Measurements from ENCODE around the gene ACSL1.

Gene ACSL1

GRCh38 chr4:184812651-184813181, 13.1 kb downstream of the ACSL1 start:
- Histone ChIP-seq H3K9me3 (ENCODE audit: control insufficient read depth, insufficient read depth, low read length) (no peaks in the 10 kb centered on the region), H3K36me3 (ENCODE audit: control insufficient read depth, insufficient read depth, low read length) (no peaks in the 10 kb centered on the region), H3K4me3 (ENCODE audit: low read length) (no peak overlapping the region), H3K27me3 (ENCODE audit: control insufficient read depth, insufficient read depth, low read length) (no peaks in the 10 kb centered on the region), H3K4me1 (ENCODE audit: control insufficient read depth, insufficient read depth, low read length) (peaks cover 1% of the 10 kb centered on the region; the same call in 1 of the 2 replicates), H3K27ac (ENCODE audit: low read length) (no peak overlapping the region)
- whole genome bisulfite sequencing (ENCODE audit: insufficient coverage, insufficient read length), result no CpG with 5 or more reads among the region's 8 CpGs
- DNase-seq (ENCODE audit: low read depth, low spot score), result no peak

- H3K27ac ChIP-seq (ENCODE audit: low read length), result no peak overlapping the region
- no peak for DNase-seq (ENCODE audit: low read depth, low spot score)
- no peaks in the 10 kb centered on the region for H3K36me3 ChIP-seq (ENCODE audit: control insufficient read depth, insufficient read depth, low read length)
- H3K9me3 ChIP-seq (ENCODE audit: control insufficient read depth, insufficient read depth, low read length), result no peaks in the 10 kb centered on the region
- H3K4me1 ChIP-seq (ENCODE audit: control insufficient read depth, insufficient read depth, low read length), result peaks cover 1% of the 10 kb centered on the region; the same call in 1 of the 2 replicates
- WGBS (ENCODE audit: insufficient coverage, insufficient read length), result no CpG with 5 or more reads among the region's 6 CpGs
- no peaks in the 10 kb centered on the region for H3K27me3 ChIP-seq (ENCODE audit: control insufficient read depth, insufficient read depth, low read length)
- H3K4me3 ChIP-seq (ENCODE audit: low read length), result no peak overlapping the region
Observed at GRCh38 chr4:184812199-184812542, 13.6 kb downstream of the ACSL1 start.

- Histone ChIP-seq H3K27ac (ENCODE audit: low read length) (no peak overlapping the region), H3K4me3 (ENCODE audit: low read length) (no peak overlapping the region), H3K27me3 (ENCODE audit: control insufficient read depth, insufficient read depth, low read length) (no peaks in the 10 kb centered on the region), H3K9me3 (ENCODE audit: control insufficient read depth, insufficient read depth, low read length) (no peaks in the 10 kb centered on the region), H3K4me1 (ENCODE audit: control insufficient read depth, insufficient read depth, low read length) (peaks cover 1% of the 10 kb centered on the region; the same call in 1 of the 2 replicates), H3K36me3 (ENCODE audit: control insufficient read depth, insufficient read depth, low read length) (no peaks in the 10 kb centered on the region)
- no CpG with 5 or more reads among the region's 8 CpGs for WGBS (ENCODE audit: insufficient coverage, insufficient read length)
- no peak for DNase-seq (ENCODE audit: low read depth, low spot score)
Observed at GRCh38 chr4:184811526-184812198, 14.1 kb downstream of the ACSL1 start.

GRCh38 chr4:184810720-184811119, 15.0 kb downstream of the ACSL1 start:
- Histone ChIP-seq H3K4me3 (ENCODE audit: low read length) (no peak overlapping the region), H3K36me3 (ENCODE audit: control insufficient read depth, insufficient read depth, low read length) (no peaks in the 10 kb centered on the region), H3K9me3 (ENCODE audit: control insufficient read depth, insufficient read depth, low read length) (no peaks in the 10 kb centered on the region), H3K27ac (ENCODE audit: low read length) (no peak overlapping the region), H3K4me1 (ENCODE audit: control insufficient read depth, insufficient read depth, low read length) (peaks cover 1% of the 10 kb centered on the region; the same call in 1 of the 2 replicates), H3K27me3 (ENCODE audit: control insufficient read depth, insufficient read depth, low read length) (no peaks in the 10 kb centered on the region)
- no peak for DNase-seq (ENCODE audit: low read depth, low spot score)
- no CpG with 5 or more reads among the region's 10 CpGs for WGBS (ENCODE audit: insufficient coverage, insufficient read length)

- Histone ChIP-seq H3K27ac (ENCODE audit: low read length) (no peak overlapping the region), H3K4me1 (ENCODE audit: control insufficient read depth, insufficient read depth, low read length) (peaks cover 4% of the 10 kb centered on the region; the same call in 1 of the 2 replicates), H3K36me3 (ENCODE audit: control insufficient read depth, insufficient read depth, low read length) (no peaks in the 10 kb centered on the region), H3K27me3 (ENCODE audit: control insufficient read depth, insufficient read depth, low read length) (no peaks in the 10 kb centered on the region), H3K9me3 (ENCODE audit: control insufficient read depth, insufficient read depth, low read length) (no peaks in the 10 kb centered on the region), H3K4me3 (ENCODE audit: low read length) (no peak overlapping the region)
- DNase-seq (ENCODE audit: low read depth, low spot score), result no peak
- no CpG with 5 or more reads among the region's 1 CpG for WGBS (ENCODE audit: insufficient coverage, insufficient read length)
Observed at GRCh38 chr4:184808713-184809050, 17.1 kb downstream of the ACSL1 start.

- DNase-seq (ENCODE audit: low read depth, low spot score), result no peak
- no peaks in the 10 kb centered on the region for H3K27me3 ChIP-seq (ENCODE audit: control insufficient read depth, insufficient read depth, low read length)
- WGBS (ENCODE audit: insufficient coverage, insufficient read length), result no CpG with 5 or more reads among the region's 9 CpGs
- H3K4me3 ChIP-seq (ENCODE audit: low read length), result no peak overlapping the region
- H3K36me3 ChIP-seq (ENCODE audit: control insufficient read depth, insufficient read depth, low read length), result no peaks in the 10 kb centered on the region
- H3K27ac ChIP-seq (ENCODE audit: low read length), result no peak overlapping the region
- peaks cover 4% of the 10 kb centered on the region; the same call in 1 of the 2 replicates for H3K4me1 ChIP-seq (ENCODE audit: control insufficient read depth, insufficient read depth, low read length)
- no peaks in the 10 kb centered on the region for H3K9me3 ChIP-seq (ENCODE audit: control insufficient read depth, insufficient read depth, low read length)
Observed at GRCh38 chr4:184807797-184808712, 17.7 kb downstream of the ACSL1 start.

GRCh38 chr4:184807256-184807655, 18.5 kb downstream of the ACSL1 start:
- DNase-seq (ENCODE audit: low read depth, low spot score), result no peak
- H3K27me3 ChIP-seq (ENCODE audit: control insufficient read depth, insufficient read depth, low read length), result no peaks in the 10 kb centered on the region
- no CpG with 5 or more reads among the region's 3 CpGs for WGBS (ENCODE audit: insufficient coverage, insufficient read length)
- H3K4me3 ChIP-seq (ENCODE audit: low read length), result no peak overlapping the region
- H3K27ac ChIP-seq (ENCODE audit: low read length), result no peak overlapping the region
- no peaks in the 10 kb centered on the region for H3K36me3 ChIP-seq (ENCODE audit: control insufficient read depth, insufficient read depth, low read length)
- H3K4me1 ChIP-seq (ENCODE audit: control insufficient read depth, insufficient read depth, low read length), result peaks cover 4% of the 10 kb centered on the region; the same call in 1 of the 2 replicates
- no peaks in the 10 kb centered on the region for H3K9me3 ChIP-seq (ENCODE audit: control insufficient read depth, insufficient read depth, low read length)

GRCh38 chr4:184806711-184807110, 19.1 kb downstream of the ACSL1 start:
- DNase-seq (ENCODE audit: low read depth, low spot score), result no peak
- no peaks in the 10 kb centered on the region for H3K36me3 ChIP-seq (ENCODE audit: control insufficient read depth, insufficient read depth, low read length)
- H3K4me3 ChIP-seq (ENCODE audit: low read length), result no peak overlapping the region
- H3K9me3 ChIP-seq (ENCODE audit: control insufficient read depth, insufficient read depth, low read length), result no peaks in the 10 kb centered on the region
- peaks cover 4% of the 10 kb centered on the region; the same call in 1 of the 2 replicates for H3K4me1 ChIP-seq (ENCODE audit: control insufficient read depth, insufficient read depth, low read length)
- H3K27me3 ChIP-seq (ENCODE audit: control insufficient read depth, insufficient read depth, low read length), result no peaks in the 10 kb centered on the region
- no CpG with 5 or more reads among the region's 1 CpG for WGBS (ENCODE audit: insufficient coverage, insufficient read length)
- no peak overlapping the region for H3K27ac ChIP-seq (ENCODE audit: low read length)

- H3K4me3 ChIP-seq (ENCODE audit: low read length), result no peak overlapping the region
- no peak overlapping the region for H3K27ac ChIP-seq (ENCODE audit: low read length)
- no CpG with 5 or more reads among the region's 2 CpGs for WGBS (ENCODE audit: insufficient coverage, insufficient read length)
- H3K4me1 ChIP-seq (ENCODE audit: control insufficient read depth, insufficient read depth, low read length), result peaks cover 4% of the 10 kb centered on the region; the same call in 1 of the 2 replicates
- DNase-seq (ENCODE audit: low read depth, low spot score), result no peak
- H3K36me3 ChIP-seq (ENCODE audit: control insufficient read depth, insufficient read depth, low read length), result no peaks in the 10 kb centered on the region
- H3K9me3 ChIP-seq (ENCODE audit: control insufficient read depth, insufficient read depth, low read length), result no peaks in the 10 kb centered on the region
- H3K27me3 ChIP-seq (ENCODE audit: control insufficient read depth, insufficient read depth, low read length), result no peaks in the 10 kb centered on the region
Observed at GRCh38 chr4:184806229-184806550, 19.6 kb downstream of the ACSL1 start.

GRCh38 chr4:184805462-184806228, 20.1 kb downstream of the ACSL1 start:
- no peak for DNase-seq (ENCODE audit: low read depth, low spot score)
- no CpG with 5 or more reads among the region's 11 CpGs for WGBS (ENCODE audit: insufficient coverage, insufficient read length)

More at GRCh38 chr4:184805462-184806228, 20.1 kb downstream of the ACSL1 start:
- Histone ChIP-seq H3K4me3 (ENCODE audit: low read length) (no peak overlapping the region), H3K4me1 (ENCODE audit: control insufficient read depth, insufficient read depth, low read length) (peaks cover 4% of the 10 kb centered on the region; the same call in 1 of the 2 replicates), H3K27me3 (ENCODE audit: control insufficient read depth, insufficient read depth, low read length) (no peaks in the 10 kb centered on the region), H3K36me3 (ENCODE audit: control insufficient read depth, insufficient read depth, low read length) (no peaks in the 10 kb centered on the region), H3K27ac (ENCODE audit: low read length) (no peak overlapping the region), H3K9me3 (ENCODE audit: control insufficient read depth, insufficient read depth, low read length) (no peaks in the 10 kb centered on the region)

All from iPS DF 6.9 (cell line).